ENCODE results near the gene GDF10. TPM values are rescaled to one million over a fixed set of nuclear protein-coding genes. Genes with fewer than 3 reads are reported as not detected.
A peak's percentile ranks its signal among the peaks of the same experiment; 100 is the strongest.

GDF10 gene
- total RNA-seq, 1 experiment from 2014 or later: not detected

DNA sequence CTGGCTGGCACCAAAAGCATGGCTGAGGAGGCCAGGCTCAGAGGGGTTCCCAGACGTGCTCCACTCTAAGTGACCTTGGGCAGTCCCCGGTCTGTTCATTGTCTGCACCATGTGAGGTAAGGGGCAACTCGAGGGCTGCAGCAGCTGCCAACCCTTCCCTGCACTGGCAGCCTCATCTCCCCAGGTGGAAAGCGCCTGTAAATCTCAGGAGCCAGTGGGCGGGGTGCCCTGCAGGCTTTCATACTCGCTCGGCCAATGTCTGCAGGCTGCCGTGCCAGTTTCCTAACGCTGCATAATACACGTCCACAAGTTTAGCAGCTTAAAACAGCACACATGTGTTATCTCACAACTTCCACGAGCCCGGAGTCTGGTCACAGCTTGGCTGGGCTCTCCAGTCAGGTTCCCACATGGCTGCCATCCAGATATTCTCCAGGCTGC lies 12.6 kb upstream of the GDF10 start:
- Histone ChIP-seq H3K4me2 (ENCODE audit: low read length) (no peak overlapping the region), H3F3A (ENCODE audit: low read length, unreplicated experiment) (no peaks in the 10 kb centered on the region), H3K9me3 (ENCODE audit: low read length) (no peaks in the 10 kb centered on the region), H3K79me2 (ENCODE audit: low read length) (no peaks in the 10 kb centered on the region), H2AFZ (ENCODE audit: low read length) (no peak overlapping the region), H3K27ac (ENCODE audit: low read length) (no peak overlapping the region), H4K20me1 (ENCODE audit: low read length) (no peaks in the 10 kb centered on the region), H3K4me3 (ENCODE audit: low read length) (no peak overlapping the region), H3K9me2 (replicated peaks; ENCODE audit: low read length) (no peaks in the 10 kb centered on the region), H3K4me1 (ENCODE audit: insufficient read depth, low read length) (no peaks in the 10 kb centered on the region), H3K9ac (ENCODE audit: low read length) (no peak overlapping the region), H3K36me3 (ENCODE audit: low read depth, low read length) (no peaks in the 10 kb centered on the region), H3K27me3 (ENCODE audit: low read length) (0 out of 2 replicates have a peak, but pooled peaks cover 7% of the 10 kb centered on the region)
- DNase-seq: peak; percentile 3
- intact Hi-C loops (cut with micrococcal nuclease): no loop called here
- no TSS peak for BruUV-seq (replicated peaks)
- no peak for ATAC-seq
- POLR2A ChIA-PET (ENCODE audit: unreplicated experiment): no interaction called here
- TF ChIP-seq EZH2 (IDR thresholded peaks at IDR 0.05; ENCODE audit: low read length, unreplicated experiment) (no peak), EZH2phosphoT487 (IDR thresholded peaks at IDR 0.05; ENCODE audit: borderline replicate concordance, low read length) (no peak), CTCF (conservative IDR thresholded peaks at IDR 0.05; ENCODE audit: low read depth, low read length) (no peak)
- CTCF ChIA-PET: no interaction called here

DNA sequence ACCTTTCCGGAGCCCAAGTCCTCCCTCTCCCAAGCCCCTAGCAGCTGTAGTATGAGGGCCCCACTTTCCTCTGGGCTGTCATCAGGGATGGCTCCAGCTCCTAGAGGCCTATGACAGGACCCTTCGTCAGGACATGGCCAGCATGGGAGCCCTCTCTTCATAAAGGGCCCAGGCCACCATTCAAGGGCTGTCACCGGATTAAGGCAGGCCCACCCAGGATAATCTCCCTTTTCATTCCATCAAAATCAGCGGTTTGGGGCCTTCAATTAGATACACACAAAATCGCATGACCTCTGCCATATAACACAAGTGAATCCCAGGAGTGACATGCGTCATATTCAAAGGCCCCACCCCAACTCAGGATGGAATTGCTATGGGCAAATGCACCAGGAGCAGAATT lies 12.2 kb upstream of the GDF10 start:
- Histone ChIP-seq H2AFZ (ENCODE audit: low read length) (no peak overlapping the region), H3K27me3 (ENCODE audit: low read length) (peaks cover 7% of the 10 kb centered on the region; the same call in 1 of the 2 replicates), H3F3A (ENCODE audit: low read length, unreplicated experiment) (no peaks in the 10 kb centered on the region), H3K36me3 (ENCODE audit: low read depth, low read length) (no peaks in the 10 kb centered on the region), H3K9ac (ENCODE audit: low read length) (no peak overlapping the region), H3K9me3 (ENCODE audit: low read length) (no peaks in the 10 kb centered on the region), H3K4me2 (ENCODE audit: low read length) (no peak overlapping the region), H3K4me1 (ENCODE audit: insufficient read depth, low read length) (no peaks in the 10 kb centered on the region), H4K20me1 (ENCODE audit: low read length) (no peaks in the 10 kb centered on the region), H3K9me2 (replicated peaks; ENCODE audit: low read length) (no peaks in the 10 kb centered on the region), H3K27ac (ENCODE audit: low read length) (no peak overlapping the region), H3K79me2 (ENCODE audit: low read length) (no peaks in the 10 kb centered on the region), H3K4me3 (ENCODE audit: low read length) (no peak overlapping the region)
- no peak for DNase-seq
- ChIA-PET POLR2A (ENCODE audit: unreplicated experiment) (no interaction called here), CTCF (no interaction called here)
- no peak for TF ChIP-seq EZH2 (IDR thresholded peaks at IDR 0.05; ENCODE audit: low read length, unreplicated experiment)
- TF ChIP-seq CTCF (conservative IDR thresholded peaks at IDR 0.05; ENCODE audit: low read depth, low read length): no peak
- no peak for TF ChIP-seq EZH2phosphoT487 (IDR thresholded peaks at IDR 0.05; ENCODE audit: borderline replicate concordance, low read length)
- intact Hi-C loops (cut with micrococcal nuclease): no loop called here
- no peak for ATAC-seq
- no TSS peak for BruUV-seq (replicated peaks)

GRCh38 chr10:47288236-47288635 lies 11.8 kb upstream of the GDF10 start:
- Histone ChIP-seq H3K36me3 (ENCODE audit: low read depth, low read length) (no peaks in the 10 kb centered on the region), H3K9me2 (replicated peaks; ENCODE audit: low read length) (no peaks in the 10 kb centered on the region), H2AFZ (ENCODE audit: low read length) (no peak overlapping the region), H4K20me1 (ENCODE audit: low read length) (no peaks in the 10 kb centered on the region), H3K4me1 (ENCODE audit: insufficient read depth, low read length) (no peaks in the 10 kb centered on the region), H3K4me2 (ENCODE audit: low read length) (no peak overlapping the region), H3K27me3 (ENCODE audit: low read length) (peaks cover 7% of the 10 kb centered on the region; the same call in 1 of the 2 replicates), H3F3A (ENCODE audit: low read length, unreplicated experiment) (no peaks in the 10 kb centered on the region), H3K79me2 (ENCODE audit: low read length) (no peaks in the 10 kb centered on the region), H3K9me3 (ENCODE audit: low read length) (no peaks in the 10 kb centered on the region), H3K27ac (ENCODE audit: low read length) (no peak overlapping the region), H3K9ac (ENCODE audit: low read length) (no peak overlapping the region), H3K4me3 (ENCODE audit: low read length) (no peak overlapping the region)
- DNase-seq (no peak), ATAC-seq (no peak)
- CTCF ChIA-PET: no interaction called here
- TF ChIP-seq CTCF (conservative IDR thresholded peaks at IDR 0.05; ENCODE audit: low read depth, low read length) (no peak), EZH2 (IDR thresholded peaks at IDR 0.05; ENCODE audit: low read length, unreplicated experiment) (no peak), EZH2phosphoT487 (IDR thresholded peaks at IDR 0.05; ENCODE audit: borderline replicate concordance, low read length) (no peak)
- intact Hi-C loops (cut with micrococcal nuclease): no loop called here
- BruUV-seq (replicated peaks): no TSS peak
- POLR2A ChIA-PET (ENCODE audit: unreplicated experiment): no interaction called here
